ENCODE data around the gene SLC17A2.
"Not testable (repeated sequence)": the region's sequence is repeated elsewhere in the genome, so short reads cannot be mapped to it uniquely, and the experiment has no call there.

SLC17A2 gene

DNA sequence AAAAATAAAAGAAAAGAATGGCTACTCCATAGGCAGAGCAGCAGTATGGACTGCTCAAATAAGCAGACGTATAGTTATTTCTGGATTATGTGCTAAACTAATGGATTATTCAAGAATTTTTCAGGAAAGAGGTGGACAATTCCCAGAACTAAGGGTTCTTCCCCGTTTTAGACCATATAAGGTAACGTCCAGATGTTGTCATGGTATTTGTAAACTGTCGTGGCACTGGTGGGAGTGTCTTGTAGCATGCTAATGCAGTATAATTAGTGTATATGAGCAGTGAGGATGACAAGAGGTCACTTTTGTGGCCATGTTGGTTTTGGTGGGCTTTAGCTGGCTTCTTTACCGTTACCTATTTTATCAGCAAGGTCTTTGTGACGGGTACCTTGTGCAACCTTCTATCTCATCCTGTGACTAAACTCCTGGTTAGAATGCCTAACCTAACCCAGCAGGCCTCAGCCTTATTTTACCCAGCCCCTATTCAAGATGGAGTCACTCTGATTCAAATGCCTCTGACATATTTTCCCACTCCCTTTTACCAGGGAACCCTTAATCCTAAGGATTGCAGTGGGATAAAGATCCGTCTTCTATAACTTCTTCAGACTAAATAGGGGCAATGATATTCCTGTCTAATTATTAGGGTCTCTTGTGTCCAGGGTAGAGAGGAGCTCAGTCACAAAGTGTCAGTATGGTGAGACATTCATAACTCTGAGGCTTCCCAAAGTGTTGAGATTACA is 21.0 kb upstream of the SLC17A2 start:
- DNase-seq (ENCODE audit: low read depth in 2 of 3, low spot score in 2 of 3), result no peak

DNA sequence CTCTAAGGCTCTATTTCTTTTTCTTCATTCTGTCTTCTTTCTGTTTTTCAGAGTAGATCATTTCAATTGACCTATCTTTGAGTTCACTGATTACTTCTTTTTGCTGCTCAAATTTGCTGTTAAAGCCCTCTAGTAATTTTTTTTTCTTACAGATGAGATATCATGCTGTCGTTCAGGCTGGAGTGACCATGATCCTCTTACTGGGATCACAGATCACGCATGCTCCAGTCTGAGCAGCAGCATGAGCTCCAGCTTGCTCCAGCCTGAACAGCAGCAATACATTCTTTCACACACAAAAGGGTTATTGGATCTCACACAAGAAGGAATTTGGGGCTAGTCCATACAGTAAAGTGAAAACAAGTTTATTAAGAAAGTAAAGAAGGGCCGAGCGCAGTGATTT is 19.8 kb upstream of the SLC17A2 start:
- DNase-seq (ENCODE audit: low read depth in 2 of 3, low spot score in 2 of 3), result no peak

- DNase-seq (ENCODE audit: low read depth in 2 of 3, low spot score in 2 of 3), result no peak
These were observed 19.2 kb upstream of the SLC17A2 start for GRCh38 chr6:25949695-25950094.

DNA sequence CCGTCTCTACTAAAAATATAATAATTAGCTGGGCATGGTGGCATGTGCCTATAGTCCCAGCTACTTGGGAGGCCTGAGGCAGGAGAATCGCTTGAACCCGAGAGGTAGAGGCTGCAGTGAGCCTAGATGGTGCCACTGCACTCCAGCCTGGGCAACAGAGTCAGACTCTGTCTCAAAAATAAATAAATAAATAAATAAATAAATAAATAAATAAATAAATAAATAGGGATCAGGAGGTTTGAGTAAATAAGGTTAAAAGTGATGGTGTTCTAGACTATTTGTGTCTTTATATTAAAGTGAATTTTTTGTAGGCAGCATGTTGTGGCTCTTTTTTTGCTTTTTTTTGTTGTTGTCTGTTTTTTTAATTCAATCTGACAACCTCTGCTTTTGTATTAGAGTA is 17.0 kb upstream of the SLC17A2 start:
- DNase-seq (ENCODE audit: low read depth in 2 of 3, low spot score in 2 of 3), result not testable (repeated sequence)

- no peak for DNase-seq (ENCODE audit: low read depth in 2 of 3, low spot score in 2 of 3)
These were observed 16.1 kb upstream of the SLC17A2 start for GRCh38 chr6:25946631-25947030.

GRCh38 chr6:25945738-25946137 is 15.2 kb upstream of the SLC17A2 start:
- not testable (repeated sequence) for DNase-seq (ENCODE audit: low read depth in 2 of 3, low spot score in 2 of 3)

DNA sequence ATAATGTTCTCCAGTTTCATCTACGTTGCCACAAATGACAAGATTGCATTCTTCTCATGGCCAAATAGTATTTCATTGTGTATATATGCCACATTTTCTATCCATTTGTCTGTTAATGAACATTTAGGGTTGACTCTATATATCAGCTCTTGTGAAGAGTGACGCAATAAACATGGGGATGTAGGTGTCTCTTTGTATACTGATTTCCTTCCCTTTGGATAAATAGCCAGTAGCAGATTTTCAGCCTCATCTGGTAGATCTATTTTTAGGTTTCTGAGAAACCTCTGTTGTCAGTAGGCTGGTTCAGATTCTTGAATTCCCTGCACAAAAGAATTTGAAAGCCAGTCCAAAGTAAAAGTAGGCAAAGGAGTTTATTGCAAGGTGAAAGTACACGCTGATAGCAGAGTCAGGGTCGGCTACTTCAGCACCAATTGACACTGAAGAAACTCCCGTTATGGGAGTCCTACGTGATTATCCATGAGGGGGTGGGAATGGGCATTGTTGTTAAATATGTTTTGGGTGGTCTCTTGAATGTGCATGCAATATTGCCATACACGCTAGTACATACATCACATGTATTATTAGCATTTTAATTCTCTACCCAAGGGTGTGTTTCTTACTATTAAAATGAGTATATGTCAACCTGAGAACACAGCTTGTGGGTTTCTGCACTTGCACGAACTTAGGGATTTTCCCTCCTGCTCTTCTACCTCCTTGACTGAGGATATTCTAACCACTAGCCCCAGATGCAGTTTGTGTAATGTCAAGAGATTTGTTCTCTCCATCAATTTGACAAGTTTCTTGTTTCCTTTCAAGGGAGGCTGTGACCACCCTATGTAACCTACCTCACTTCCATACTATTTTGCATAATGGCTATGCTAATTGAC is 14.4 kb upstream of the SLC17A2 start:
- no peak for DNase-seq (ENCODE audit: low read depth in 2 of 3, low spot score in 2 of 3)

DNA sequence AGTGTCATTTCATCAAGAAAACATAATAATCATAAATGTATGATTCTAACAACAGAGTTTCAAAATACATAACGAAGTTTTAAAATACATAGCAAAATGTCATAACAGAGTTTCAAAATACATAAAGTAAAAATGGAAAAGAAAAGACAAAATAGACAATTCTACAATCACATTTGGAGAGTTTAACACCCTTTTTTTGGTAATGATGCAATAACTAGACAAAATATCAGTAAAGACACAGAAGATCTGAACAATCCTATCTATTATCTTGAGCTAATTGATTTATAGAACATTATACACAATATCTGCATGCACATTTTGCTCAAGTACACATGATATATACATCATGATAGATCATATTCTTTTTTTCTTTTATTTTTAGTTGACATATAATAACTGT is 13.4 kb upstream of the SLC17A2 start:
- DNase-seq (ENCODE audit: low read depth in 2 of 3, low spot score in 2 of 3), result no peak

GRCh38 chr6:25942561-25943147 is 12.2 kb upstream of the SLC17A2 start:
- no peak for DNase-seq (ENCODE audit: low read depth in 2 of 3, low spot score in 2 of 3)

DNA sequence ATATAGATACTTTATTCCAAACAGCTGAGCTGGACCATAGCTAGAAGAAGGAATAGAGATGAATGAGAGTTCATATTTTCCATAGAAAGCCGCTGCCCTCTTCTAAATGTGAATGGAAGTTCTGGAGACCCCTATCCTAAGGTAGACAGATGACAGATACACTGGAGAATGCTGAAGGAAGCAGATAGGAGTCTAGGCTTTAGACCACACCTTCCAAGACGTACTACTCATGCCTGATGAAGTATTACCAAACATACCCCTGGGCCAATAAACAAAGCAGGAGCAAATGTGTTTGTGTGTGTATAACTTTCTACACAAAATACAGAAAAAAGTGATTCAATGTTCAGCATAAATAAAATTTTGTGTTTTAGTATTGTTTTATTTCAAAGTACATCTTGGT is 9.1 kb upstream of the SLC17A2 start:
- no peak for DNase-seq (ENCODE audit: low read depth in 2 of 3, low spot score in 2 of 3)

DNA sequence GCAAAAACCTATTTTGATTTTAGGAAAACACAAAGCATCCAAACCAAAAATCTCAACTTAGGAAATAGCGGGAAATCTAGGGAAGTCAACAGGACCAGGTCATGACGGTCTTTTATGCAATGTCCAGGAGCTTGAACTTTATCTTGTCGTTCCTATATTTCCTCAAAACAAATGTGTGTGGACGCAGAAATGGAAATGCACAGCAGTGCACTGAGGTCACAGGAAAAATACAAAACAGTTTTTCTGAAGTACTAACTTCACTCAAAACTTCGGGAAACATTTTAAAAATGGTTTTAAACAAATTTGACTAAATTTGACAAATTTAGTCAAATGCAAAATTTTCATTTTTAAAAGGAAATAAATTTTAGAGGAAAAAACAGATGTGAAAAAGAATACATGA is 5.5 kb upstream of the SLC17A2 start:
- no peak for DNase-seq (ENCODE audit: low read depth in 2 of 3, low spot score in 2 of 3)

DNA sequence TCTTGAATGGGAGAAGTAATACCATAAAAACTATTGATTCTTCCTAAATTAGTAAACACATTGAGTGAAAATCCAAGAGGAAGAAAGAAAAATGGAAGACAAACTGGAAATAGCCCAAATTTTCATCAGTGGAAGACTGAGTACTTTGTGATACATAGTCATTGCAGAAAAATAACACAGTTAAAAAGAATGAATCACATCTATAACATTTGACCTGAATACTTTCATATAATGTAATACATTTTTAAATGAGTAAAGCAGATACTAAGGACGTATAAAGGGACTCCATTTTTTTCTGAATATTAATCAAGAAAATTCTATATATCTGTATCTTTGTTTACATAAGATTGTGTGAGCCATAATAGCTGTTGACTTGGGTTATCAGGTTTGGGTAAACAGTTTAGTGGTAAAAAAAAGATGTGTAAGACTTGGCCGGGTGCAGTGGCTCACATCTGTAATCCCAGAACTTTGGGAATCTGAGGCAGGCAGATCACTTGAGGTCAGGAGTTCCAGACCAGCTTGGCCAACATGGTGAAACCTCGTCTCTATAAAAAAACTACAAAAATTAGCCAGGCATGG is 4.3 kb upstream of the SLC17A2 start:
- DNase-seq (ENCODE audit: low read depth in 2 of 3, low spot score in 2 of 3), result no peak

DNA sequence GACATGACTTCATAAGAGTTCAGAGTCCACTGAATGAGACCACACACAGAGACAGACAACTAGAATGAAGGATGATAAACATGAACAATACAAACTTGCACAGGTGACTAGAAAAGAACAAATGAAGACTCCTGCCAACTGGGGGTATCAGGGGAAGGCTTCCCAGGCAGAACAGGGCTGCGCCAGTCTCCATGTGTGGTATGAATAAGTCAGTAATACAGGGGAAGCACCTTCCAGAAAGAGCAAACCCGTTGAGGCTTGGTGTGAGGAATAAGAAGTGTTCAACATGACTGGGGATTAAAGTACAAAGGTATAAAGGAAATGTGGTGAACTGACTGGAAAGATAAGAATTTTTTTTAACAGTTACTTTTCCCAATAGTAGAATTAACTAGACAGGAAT is 3.7 kb upstream of the SLC17A2 start:
- DNase-seq (ENCODE audit: low read depth in 2 of 3, low spot score in 2 of 3), result no peak

DNA sequence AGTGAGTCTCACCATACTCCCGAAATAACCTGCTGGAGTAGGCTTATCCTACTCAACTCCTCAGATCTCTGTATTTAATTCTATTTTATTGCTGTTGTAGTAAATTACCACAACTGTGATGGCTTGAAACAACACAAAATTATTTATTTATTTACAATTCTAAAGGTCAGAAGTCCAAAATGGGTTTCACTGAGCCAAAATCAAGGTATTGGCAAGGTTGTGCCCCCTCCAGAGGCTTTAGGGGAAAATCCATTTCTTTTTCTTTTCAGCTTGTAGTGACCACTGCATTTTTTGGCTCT is 869 bp upstream of the SLC17A2 start:
- DNase-seq (ENCODE audit: low read depth in 2 of 3, low spot score in 2 of 3), result no peak

GRCh38 chr6:25929785-25930184 is 706 bp downstream of the SLC17A2 start:
- not testable (repeated sequence) for DNase-seq (ENCODE audit: low read depth in 2 of 3, low spot score in 2 of 3)

DNA sequence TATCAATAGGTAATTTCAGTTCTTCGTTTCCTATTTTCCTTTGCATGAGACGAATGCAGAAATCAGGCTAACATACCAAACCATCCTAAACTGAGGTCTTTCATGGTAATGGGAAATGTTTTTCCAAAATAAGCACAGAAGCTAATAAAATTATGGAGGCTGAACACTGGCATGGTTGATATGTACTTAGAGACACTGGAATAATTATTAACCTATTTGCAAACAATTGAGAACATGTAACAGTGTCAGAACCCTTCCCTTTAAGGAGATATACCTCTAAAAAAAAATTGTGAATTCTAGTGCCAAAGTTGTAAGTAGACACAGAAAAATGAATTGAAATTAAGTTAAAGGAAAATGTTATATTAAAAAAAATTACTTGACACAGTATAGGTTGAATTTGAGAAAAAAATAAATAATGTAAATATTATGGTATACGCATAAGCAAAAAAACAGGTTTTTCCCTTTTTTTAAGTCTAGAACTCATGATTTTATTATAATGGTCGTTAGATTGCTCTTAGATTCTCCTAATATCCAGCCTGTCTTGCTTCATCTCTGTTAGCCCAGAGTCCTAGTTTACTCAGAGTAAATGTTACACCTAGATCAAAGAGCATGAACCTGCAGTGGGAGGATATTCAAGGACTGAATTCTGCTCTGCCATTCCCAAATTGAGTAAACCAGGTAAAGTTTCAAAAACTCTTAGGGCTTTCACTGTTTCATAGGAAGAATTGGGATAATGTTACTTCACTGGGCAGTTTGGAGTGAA is 1.7 kb downstream of the SLC17A2 start:
- no peak for DNase-seq (ENCODE audit: low read depth in 2 of 3, low spot score in 2 of 3)

DNA sequence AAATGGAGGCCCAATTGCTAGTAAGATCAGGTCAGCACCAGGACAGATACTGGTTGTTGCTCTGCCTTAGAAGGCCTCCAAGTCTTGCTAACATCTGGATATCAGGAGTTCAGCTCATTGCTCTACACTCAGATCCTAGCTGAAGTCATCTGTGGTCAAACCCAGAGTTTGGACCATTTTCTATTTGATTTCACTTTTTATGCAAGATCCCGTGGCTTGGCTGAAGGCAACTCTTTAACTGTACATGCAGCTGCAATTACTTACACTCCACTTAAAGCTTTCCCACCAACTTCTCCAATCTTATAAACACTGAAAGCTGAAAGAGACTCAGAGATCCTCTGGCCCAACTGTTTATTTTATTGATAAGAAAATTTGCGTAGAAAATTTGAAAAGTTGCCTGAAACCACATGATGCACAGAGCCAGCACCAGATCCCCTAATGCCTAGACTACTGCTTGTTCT is 2.7 kb downstream of the SLC17A2 start:
- DNase-seq (ENCODE audit: low read depth in 2 of 3, low spot score in 2 of 3), result no peak

DNA sequence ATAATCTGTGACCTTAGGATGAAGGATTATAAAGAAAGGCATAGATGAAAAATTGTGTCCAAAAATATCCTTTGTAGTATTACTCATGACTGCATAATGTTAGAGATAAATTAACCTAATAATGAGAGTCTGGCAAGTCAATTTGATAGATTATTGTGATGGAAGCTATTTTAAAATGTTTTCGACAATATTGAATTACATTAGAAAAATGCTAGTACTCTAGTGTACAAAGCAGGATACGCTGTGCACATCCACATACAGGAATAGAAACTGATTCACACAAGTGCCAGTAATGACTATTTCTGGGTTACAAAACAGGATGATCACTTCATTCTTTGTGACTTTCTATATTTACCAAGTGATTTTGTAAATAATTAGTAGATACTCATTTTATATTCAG is 3.3 kb downstream of the SLC17A2 start:
- DNase-seq (ENCODE audit: low read depth in 2 of 3, low spot score in 2 of 3), result no peak

- DNase-seq (ENCODE audit: low read depth in 2 of 3, low spot score in 2 of 3), result no peak
These were observed 4.6 kb downstream of the SLC17A2 start for GRCh38 chr6:25925876-25926275.

- DNase-seq (ENCODE audit: low read depth in 2 of 3, low spot score in 2 of 3), result no peak
These were observed 8.2 kb downstream of the SLC17A2 start for GRCh38 chr6:25922301-25922700.
